NB4 (cell line): ENCODE measurements around the gene SLC16A9.

Source experiments
- DNase-seq: peaks from one replicate; pipeline ENCODE4 v3.0.0; 2010; ENCODE audit warnings: low read depth
- H3K4me3 ChIP-seq: one replicate; pipeline ENCODE4 v1.5.1; 2011; ENCODE audit warnings: mild to moderate bottlenecking, low read depth, low read length, moderate library complexity
- CTCF ChIP-seq: IDR thresholded peaks from one replicate; pipeline ENCODE4 v1.5.1; 2012; ENCODE audit warnings: low read depth, low read length
- MAX ChIP-seq: IDR thresholded peaks from 2 replicates; pipeline ENCODE4 v1.6.1; 2011; ENCODE audit warnings: low read depth, low read length
- MYC ChIP-seq: IDR thresholded peaks from 2 replicates; pipeline ENCODE4 v1.6.1; 2011; ENCODE audit warnings: low read depth, low read length
- POLR2A ChIP-seq: IDR thresholded peaks from 2 replicates; pipeline ENCODE4 v1.6.1; 2011; ENCODE audit warnings: mild to moderate bottlenecking; ENCODE audit not compliant: insufficient read length; ENCODE audit errors: extremely low read depth

Gene SLC16A9

GRCh38 chr10:59718257-59718656, 8.6 kb upstream of the SLC16A9 start:
- DNase-seq = no peak
- TF ChIP-seq CTCF = no peak
- no peak for TF ChIP-seq MAX
- TF ChIP-seq MYC = no peak
- no peak for TF ChIP-seq POLR2A
- H3K4me3 ChIP-seq = no peak overlapping the region

GRCh38 chr10:59713196-59713821, 3.7 kb upstream of the SLC16A9 start:
- no peak for DNase-seq
- TF ChIP-seq POLR2A (no peak), MYC (no peak), CTCF (no peak), MAX (no peak)
- no peak overlapping the region for H3K4me3 ChIP-seq

- TF ChIP-seq POLR2A = no peak
- TF ChIP-seq MYC = no peak
- TF ChIP-seq CTCF = no peak
- no peak for TF ChIP-seq MAX
- no peak for DNase-seq
- no peak overlapping the region for H3K4me3 ChIP-seq
Observed at GRCh38 chr10:59711871-59712494, 2.3 kb upstream of the SLC16A9 start.

GRCh38 chr10:59708816-59709394, 745 bp downstream of the SLC16A9 start:
- no peak for DNase-seq
- TF ChIP-seq CTCF (no peak), MAX (no peak)

GRCh38 chr10:59706851-59707797, 2.5 kb downstream of the SLC16A9 start:
- TF ChIP-seq MYC (no peak), MAX (no peak), CTCF (no peak), POLR2A (no peak)
- H3K4me3 ChIP-seq = no peak overlapping the region
- no peak for DNase-seq

More at GRCh38 chr10:59708816-59709394, 745 bp downstream of the SLC16A9 start:
- no peak overlapping the region for H3K4me3 ChIP-seq
